ENCODE measurements around the gene AKIRIN1.
"Not testable (repeated sequence)": the region's sequence is repeated elsewhere in the genome, so short reads cannot be mapped to it uniquely, and the experiment has no call there.

Gene AKIRIN1

GRCh38 chr1:39016604-39017171, 25.6 kb downstream of the AKIRIN1 start:
- TF ChIP-seq CTCF (conservative IDR thresholded peaks at IDR 0.05; ENCODE audit: low read length): no peak
- no peak overlapping the region for H3K4me3 ChIP-seq (ENCODE audit: low read length)
- DNase-seq (ENCODE audit: low read depth): no peak

GRCh38 chr1:39017266-39017665, 26.2 kb downstream of the AKIRIN1 start:
- DNase-seq (ENCODE audit: low read depth): no peak
- TF ChIP-seq CTCF (conservative IDR thresholded peaks at IDR 0.05; ENCODE audit: low read length): no peak
- no peak overlapping the region for H3K4me3 ChIP-seq (ENCODE audit: low read length)

GRCh38 chr1:39020494-39020893, 29.4 kb downstream of the AKIRIN1 start:
- not testable (repeated sequence) for DNase-seq (ENCODE audit: low read depth); H3K4me3 ChIP-seq (ENCODE audit: low read length)

- peak; percentile 15 for DNase-seq (ENCODE audit: low read depth)
- no peak for TF ChIP-seq CTCF (conservative IDR thresholded peaks at IDR 0.05; ENCODE audit: low read length)
- H3K4me3 ChIP-seq (ENCODE audit: low read length): no peak overlapping the region
Observed at GRCh38 chr1:39021426-39021825, 30.4 kb downstream of the AKIRIN1 start.

- TF ChIP-seq CTCF (conservative IDR thresholded peaks at IDR 0.05; ENCODE audit: low read length): no peak
- no peak for DNase-seq (ENCODE audit: low read depth)
- H3K4me3 ChIP-seq (ENCODE audit: low read length): no peak overlapping the region
Observed at GRCh38 chr1:39023140-39023539, 32.1 kb downstream of the AKIRIN1 start.

- peak; percentile 94 for DNase-seq (ENCODE audit: low read depth)
- peak within 1 kb of the TSS; percentile 100 for H3K4me3 ChIP-seq (ENCODE audit: low read length)
- TF ChIP-seq CTCF (conservative IDR thresholded peaks at IDR 0.05; ENCODE audit: low read length): no peak
Observed at GRCh38 chr1:39026051-39026865, 35.2 kb downstream of the AKIRIN1 start, which contains the start of gene NDUFS5. NDUFS5 (plus strand) TSS chr1:39026350; CDS start chr1:39028725, 2,375 bp downstream.

- DNase-seq (ENCODE audit: low read depth): no peak
- no peak for TF ChIP-seq CTCF (conservative IDR thresholded peaks at IDR 0.05; ENCODE audit: low read length)
- peak overlapping the region; percentile 100 for H3K4me3 ChIP-seq (ENCODE audit: low read length)
Observed at GRCh38 chr1:39026866-39027507, 35.9 kb downstream of the AKIRIN1 start.

Measured in AG10803 (cell line).